H1 (cell line): ENCODE results near the gene MAP7D2. TPM values are rescaled to one million over a fixed set of nuclear protein-coding genes. Genes with fewer than 3 reads are reported as not detected.

Experiments used
- CTCF ChIA-PET: fragments of 300-600 bp; sonication (Branson Sonifier 250); formaldehyde crosslinking; loops from one replicate; lab custom pipeline; 2021; ENCODE audit not compliant: partially characterized antibody; lab: Charles Lee
- POLR2A ChIA-PET: fragments of 300-600 bp; sonication (Branson Sonifier 250); formaldehyde crosslinking; loops from one replicate; lab custom pipeline; 2021; ENCODE audit warnings: inconsistent platforms; ENCODE audit not compliant: partially characterized antibody; lab: Charles Lee
- DNase-seq, 2 experiments: peaks; one replicate each; pipeline versions ENCODE4 v3.0.0 to v3.0.0-alpha.2; 2010 to 2022; ENCODE audit warnings: low spot score in 2 of 2, low read depth in 1 of 2, mixed read lengths in 1 of 2
- FAIRE-seq: peaks from 2 replicates; lab custom pipeline; 2011; peaks lifted over from hg19 to GRCh38; lab: Jason Lieb, UNC
- H2AFZ ChIP-seq: 2 replicates; pipeline ENCODE4 v1.8.1; 2012; ENCODE audit warnings: low read length, inconsistent platforms
- H2AK5ac ChIP-seq: 2 replicates; pipeline ENCODE4 v1.6.1; 2013; ENCODE audit warnings: low read depth, low read length
- H2BK120ac ChIP-seq: replicated peaks from 2 replicates; pipeline ENCODE3; 2013; ENCODE audit warnings: low read depth, low read length, inconsistent platforms
- H2BK12ac ChIP-seq: 2 replicates; pipeline ENCODE4 v1.6.1; 2013; ENCODE audit warnings: low read depth, low read length
- H2BK15ac ChIP-seq: 2 replicates; pipeline ENCODE4 v1.6.1; 2013; ENCODE audit warnings: low read length
- H2BK20ac ChIP-seq: 2 replicates; pipeline ENCODE4 v1.6.1; 2013; ENCODE audit warnings: low read length
- H2BK5ac ChIP-seq: 2 replicates; pipeline ENCODE4 v1.6.1; 2013; ENCODE audit warnings: low read depth, low read length
- H3K14ac ChIP-seq: 2 replicates; pipeline ENCODE4 v1.6.1; 2013; ENCODE audit warnings: inconsistent platforms; ENCODE audit not compliant: insufficient read length
- H3K18ac ChIP-seq: 2 replicates; pipeline ENCODE4 v1.6.1; 2013; ENCODE audit warnings: low read length; ENCODE audit errors: extremely low read depth
- H3K23ac ChIP-seq: 2 replicates; pipeline ENCODE4 v1.6.1; 2013; ENCODE audit warnings: inconsistent platforms; ENCODE audit not compliant: insufficient read length
- H3K23me2 ChIP-seq: 2 replicates; pipeline ENCODE4 v1.6.1; 2013; ENCODE audit warnings: low read depth, low read length
- H3K27ac ChIP-seq: 2 replicates; pipeline ENCODE4 v1.6.1; 2011; ENCODE audit warnings: low read depth, low read length, inconsistent platforms
- H3K27me3 ChIP-seq, 4 experiments: replicated peaks in 1 of 4; 1 replicate in 1 of 4; 2 replicates in 3 of 4; pipeline versions ENCODE4 v1.6.1 to v1.8.1; 2011 to 2013; ENCODE audit warnings: low read length in 3 of 4, mild to moderate bottlenecking in 3 of 4, inconsistent platforms in 2 of 4, mixed read lengths in 2 of 4, moderate library complexity in 1 of 4; ENCODE audit not compliant: control insufficient read depth in 3 of 4, insufficient read depth in 3 of 4; ENCODE audit errors: extremely low read depth in 1 of 4
- H3K36me3 ChIP-seq, 4 experiments: 2 replicates each; pipeline versions ENCODE4 v1.6.1 to v1.8.1; 2011 to 2013; ENCODE audit warnings: mild to moderate bottlenecking in 4 of 4, low read length in 3 of 4, moderate library complexity in 2 of 4, control low read depth in 1 of 4, inconsistent platforms in 1 of 4; ENCODE audit not compliant: insufficient read depth in 4 of 4, control insufficient read depth in 2 of 4
- H3K4ac ChIP-seq: replicated peaks from 2 replicates; pipeline ENCODE3; 2013; ENCODE audit warnings: low read length, low read depth, mixed read lengths, inconsistent platforms; ENCODE audit not compliant: insufficient read length
- H3K4me1 ChIP-seq, 4 experiments: replicated peaks in 1 of 4; 1 replicate in 1 of 4; 2 replicates in 3 of 4; pipeline versions ENCODE4 v1.6.1 to v1.8.1; 2011 to 2013; ENCODE audit warnings: low read length in 3 of 4, inconsistent platforms in 2 of 4, mixed read lengths in 1 of 4; ENCODE audit not compliant: insufficient read depth in 4 of 4, control insufficient read depth in 3 of 4
- H3K4me2 ChIP-seq, 2 experiments: 2 replicates each; pipeline versions ENCODE4 v1.6.1 to v1.8.1; 2011 to 2013; ENCODE audit warnings: low read depth in 2 of 2, low read length in 2 of 2, control low read depth in 1 of 2, inconsistent platforms in 1 of 2, mild to moderate bottlenecking in 1 of 2; ENCODE audit not compliant: insufficient read depth in 1 of 2
- H3K4me3 ChIP-seq, 4 experiments: fragments of 200-600, 300-600 bp in 1 of 4; sonication (generic), shearing (Covaris generic), sonication (Bioruptor Twin) in 1 of 4; 2 replicates each; pipeline versions ENCODE4 v1.5.1 to v1.8.1; 2011 to 2016; ENCODE audit warnings: low read length in 4 of 4, low read depth in 3 of 4, control low read depth in 2 of 4, inconsistent platforms in 2 of 4, mild to moderate bottlenecking in 2 of 4, mixed read lengths in 1 of 4, moderate library complexity in 1 of 4; ENCODE audit not compliant: insufficient read depth in 2 of 4; ENCODE audit errors: extremely low read depth in 1 of 4
- H3K56ac ChIP-seq: replicated peaks from 2 replicates; pipeline ENCODE3; 2013; ENCODE audit warnings: low read depth, mild to moderate bottlenecking, mixed read lengths, low read length, inconsistent platforms; ENCODE audit not compliant: insufficient read length
- H3K79me1 ChIP-seq: 2 replicates; pipeline ENCODE4 v1.6.1; 2013; ENCODE audit warnings: low read depth, low read length, control low read depth
- H3K79me2 ChIP-seq, 2 experiments: 2 replicates each; pipeline versions ENCODE4 v1.6.1 to v1.8.1; 2012 to 2013; ENCODE audit warnings: low read length in 2 of 2, mild to moderate bottlenecking in 2 of 2, inconsistent platforms in 1 of 2; ENCODE audit not compliant: insufficient read depth in 2 of 2, control insufficient read depth in 1 of 2
- H3K9ac ChIP-seq, 4 experiments: replicated peaks in 1 of 4; 1 replicate in 1 of 4; 2 replicates in 3 of 4; pipeline versions ENCODE4 v1.6.1 to v1.8.1; 2011 to 2013; ENCODE audit warnings: low read depth in 3 of 4, low read length in 3 of 4, control low read depth in 2 of 4, mild to moderate bottlenecking in 2 of 4, moderate library complexity in 2 of 4, inconsistent platforms in 1 of 4; ENCODE audit errors: extremely low read depth in 1 of 4
- H3K9me3 ChIP-seq, 2 experiments: 2 replicates each; pipeline versions ENCODE4 v1.6.1 to v1.8.1; 2012 to 2013; ENCODE audit warnings: mild to moderate bottlenecking in 2 of 2, moderate library complexity in 2 of 2, control low read depth in 1 of 2, inconsistent platforms in 1 of 2, low read depth in 1 of 2, low read length in 1 of 2, mixed read lengths in 1 of 2; ENCODE audit not compliant: insufficient read depth in 2 of 2
- H4K20me1 ChIP-seq, 2 experiments: replicated peaks in 1 of 2; 2 replicates each; pipeline versions ENCODE3 to v1.8.1; 2011 to 2013; ENCODE audit warnings: inconsistent platforms in 2 of 2, low read length in 2 of 2, mild to moderate bottlenecking in 1 of 2; ENCODE audit not compliant: insufficient read depth in 2 of 2, control insufficient read depth in 1 of 2
- H4K5ac ChIP-seq: 2 replicates; pipeline ENCODE4 v1.6.1; 2013; ENCODE audit warnings: low read length, low read depth, mixed read lengths, inconsistent platforms; ENCODE audit not compliant: insufficient read length
- H4K8ac ChIP-seq: 2 replicates; pipeline ENCODE4 v1.8.0; 2013; ENCODE audit warnings: mild to moderate bottlenecking, moderate library complexity, low read length, inconsistent platforms; ENCODE audit not compliant: insufficient read depth; ENCODE audit errors: extremely low read depth
- H4K91ac ChIP-seq: replicated peaks from 2 replicates; pipeline ENCODE3; 2013; ENCODE audit warnings: low read length, mixed read lengths, inconsistent platforms; ENCODE audit not compliant: insufficient read length
- ASH2L ChIP-seq: fragments of 200-600, 300-600 bp; sonication (generic); IDR thresholded peaks from one replicate; pipeline ENCODE4 v1.7.1; 2017; ENCODE audit warnings: low read length
- CBX5 ChIP-seq: fragments of 300-800, 300-1000 bp; sonication (generic); IDR thresholded peaks from 2 replicates; pipeline ENCODE4 v1.7.1; 2016; ENCODE audit warnings: antibody characterized with exemption, low read length, low read depth
- CEBPB ChIP-seq: IDR thresholded peaks from 2 replicates; pipeline ENCODE4 v1.6.1; 2012; ENCODE audit warnings: low read depth, low read length
- CHD1 ChIP-seq: IDR thresholded peaks from 2 replicates; pipeline ENCODE4 v1.6.1; 2012; ENCODE audit warnings: low read depth, low read length, improper control_type of control experiment
- CREB1 ChIP-seq: IDR thresholded peaks from 2 replicates; pipeline ENCODE4 v1.6.1; 2012; ENCODE audit warnings: inconsistent platforms
- KDM4A ChIP-seq: IDR thresholded peaks from one replicate; pipeline ENCODE4 v1.7.1; 2012; ENCODE audit warnings: low read depth, mild to moderate bottlenecking, moderate library complexity, low read length, inconsistent platforms; ENCODE audit not compliant: severe bottlenecking
- KDM5A ChIP-seq: fragments of 200-600 bp; IDR thresholded peaks from 2 replicates; pipeline ENCODE4 v1.7.1; 2012; ENCODE audit warnings: mild to moderate bottlenecking, low read length, inconsistent platforms, mixed read lengths
- NRF1 ChIP-seq: IDR thresholded peaks from 2 replicates; pipeline ENCODE4 v1.6.1; 2011; ENCODE audit warnings: mild to moderate bottlenecking, low read depth, low read length, improper control_type of control experiment
- POLR2A ChIP-seq, 2 experiments: IDR thresholded peaks; 1 replicate in 1 of 2; 2 replicates in 1 of 2; pipeline ENCODE4 v1.6.1; 2011; ENCODE audit warnings: low read depth in 2 of 2, low read length in 2 of 2, mild to moderate bottlenecking in 2 of 2; ENCODE audit errors: control extremely low read depth in 1 of 2
- SIRT6 ChIP-seq: IDR thresholded peaks from one replicate; pipeline ENCODE4 v1.7.1; 2012; ENCODE audit warnings: low read length, inconsistent platforms
- TAF1 ChIP-seq: IDR thresholded peaks from 2 replicates; pipeline ENCODE4 v1.6.1; 2011; ENCODE audit warnings: mild to moderate bottlenecking, low read depth, low read length
- TBP ChIP-seq: IDR thresholded peaks from 2 replicates; pipeline ENCODE4 v1.6.1; 2011; ENCODE audit warnings: low read depth, low read length, improper control_type of control experiment
- TCF12 ChIP-seq: IDR thresholded peaks from 2 replicates; pipeline ENCODE4 v1.6.1; 2011; ENCODE audit warnings: low read depth, mild to moderate bottlenecking, low read length
- YY1 ChIP-seq: IDR thresholded peaks from 2 replicates; pipeline ENCODE4 v1.6.1; 2011; ENCODE audit warnings: low read depth, mild to moderate bottlenecking, low read length
- WGBS, 2 experiments: shearing (Covaris generic) in 1 of 2; methylation state at CpG; one replicate each; pipeline versions ENCODE4 v1.1.6 to v1.1.7; 2013 to 2015; ENCODE audit warnings: low lambda C conversion rate in 2 of 2, mixed read lengths in 2 of 2, inconsistent platforms in 1 of 2, low coverage in 1 of 2, missing lambda C conversion rate in 1 of 2; ENCODE audit not compliant: insufficient replicate concordance in 2 of 2, insufficient coverage in 1 of 2, insufficient read length in 1 of 2; ENCODE audit errors: extremely low coverage in 1 of 2, missing lambda C conversion rate in 1 of 2; 5-methylcytosine and 5-hydroxymethylcytosine counted together
- polyA plus RNA-seq, 7 experiments: library from polyadenylated mRNA; depleted of rRNA in 3 of 7; stranded (reverse) in 5 of 7; unstranded in 2 of 7; fragments of >200 nt in 5 of 7; fragments of 200-250 nt in 2 of 7; gene quantifications; 1 replicate in 5 of 7; 2 replicates in 1 of 7; 4 replicates in 1 of 7; pipeline versions ENCODE4 v1.2.1 to v1.2.3, GENCODE V29; 2011 to 2013; ENCODE audit warnings: missing spikeins in 2 of 7, mixed read lengths in 2 of 7
- total RNA-seq: library from RNA; stranded (reverse); fragmentation: NEBNext Ultra II Directional; extraction: Animal tissue kit (Norgen Biotek cat#: 25700); gene quantifications from 2 replicates; pipeline ENCODE4 v1.2.1, GENCODE V29; 2021
- TF ChIP-seq, protein P1 (sequence below): IDR thresholded peaks from 2 replicates; pipeline ENCODE4 v1.6.1; 2012; ENCODE audit warnings: inconsistent platforms
- TF ChIP-seq, protein P2 (sequence below): IDR thresholded peaks from 2 replicates; pipeline ENCODE4 v1.6.1; 2011; ENCODE audit warnings: low read depth, mild to moderate bottlenecking, low read length; ENCODE audit not compliant: insufficient read depth

The MAP7D2 gene
- total and polyA plus RNA-seq, 2 of the 8 experiments (the other 6 are each of a cell fraction or from before 2014, with no cell fraction given), result 0.65 to 0.83 TPM

DNA sequence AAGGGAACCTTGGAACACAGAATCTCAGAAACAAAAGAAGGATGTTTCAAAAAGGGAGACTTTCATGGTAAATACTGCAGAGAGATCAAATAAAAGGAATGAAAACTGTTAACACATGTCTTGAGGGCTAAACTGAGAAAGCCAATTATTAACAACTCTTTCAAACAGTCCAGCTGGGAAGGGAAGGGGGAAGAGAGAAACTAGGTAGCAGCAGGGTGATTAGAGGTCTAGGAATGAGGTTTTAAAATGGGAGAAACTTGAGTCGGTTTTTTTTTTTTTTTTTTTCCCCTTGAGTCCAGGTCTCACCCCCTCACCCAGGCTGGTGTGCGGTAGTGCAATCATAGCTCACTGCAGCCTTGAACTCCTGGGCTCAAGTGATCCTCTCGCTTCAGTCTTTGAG is 130.2 kb downstream of the MAP7D2 start:
- H3K23ac ChIP-seq, result no peak overlapping the region
- H3K27ac ChIP-seq, result no peak overlapping the region
- no peak overlapping the region for H3K14ac ChIP-seq
- H3K4me2 ChIP-seq, result no peak overlapping the region
- no peak overlapping the region for H4K5ac ChIP-seq
- no peak overlapping the region for H2BK120ac ChIP-seq
- no peaks in the 10 kb centered on the region for H4K20me1 ChIP-seq
- no peaks in the 10 kb centered on the region; the same call in 1 of the 2 replicates for H3K23me2 ChIP-seq
- DNase-seq (no peak), FAIRE-seq (no peak)
- no peak overlapping the region for H3K18ac ChIP-seq
- no peak overlapping the region for H3K9ac ChIP-seq
- H4K91ac ChIP-seq, result no peak overlapping the region
- H2BK20ac ChIP-seq, result no peak overlapping the region
- no peak overlapping the region for H3K4me3 ChIP-seq
- no peak overlapping the region for H2BK5ac ChIP-seq
- H2BK15ac ChIP-seq, result no peak overlapping the region
- no peak overlapping the region for H4K8ac ChIP-seq
- ChIA-PET CTCF (interaction anchor here (0.6 to 1.6 kb wide), 3 partner anchors 81 to 1812 kb away, joined by 3 to 5 read pairs (median 4); no protein-coding TSS in a partner anchor), POLR2A (interaction anchor here (0.7 kb wide), 1 partner anchor 62 kb away, joined by 4 read pairs; no protein-coding TSS in a partner anchor)
- H3K4ac ChIP-seq, result no peak overlapping the region
- no peak overlapping the region for H2BK12ac ChIP-seq
- H2AFZ ChIP-seq, result no peak overlapping the region
- H3K56ac ChIP-seq, result no peak overlapping the region
- no peaks in the 10 kb centered on the region for H3K79me1 ChIP-seq
- peaks cover 0 to 17% of the 10 kb centered on the region in 2 experiments; a peak in 2 of 4 replicates for H3K79me2 ChIP-seq
- H3K27me3 ChIP-seq, result no peaks in the 10 kb centered on the region
- H3K4me1 ChIP-seq, result no peaks in the 10 kb centered on the region
- 94% methylated on average over 2 of the region's 3 CpGs; no CpG with 5 or more reads in 1 of the 2 experiments for WGBS, 2 experiments
- no peak overlapping the region for H2AK5ac ChIP-seq
- H3K9me3 ChIP-seq, result no peaks in the 10 kb centered on the region
- no peaks in the 10 kb centered on the region for H3K36me3 ChIP-seq
- TF ChIP-seq CREB1, result no peak
- TF ChIP-seq NRF1, result no peak
- TF ChIP-seq KDM5A, result no peak
- TF ChIP-seq TBP, result no peak
- no peak for TF ChIP-seq CHD1
- TF ChIP-seq, protein P1, sequence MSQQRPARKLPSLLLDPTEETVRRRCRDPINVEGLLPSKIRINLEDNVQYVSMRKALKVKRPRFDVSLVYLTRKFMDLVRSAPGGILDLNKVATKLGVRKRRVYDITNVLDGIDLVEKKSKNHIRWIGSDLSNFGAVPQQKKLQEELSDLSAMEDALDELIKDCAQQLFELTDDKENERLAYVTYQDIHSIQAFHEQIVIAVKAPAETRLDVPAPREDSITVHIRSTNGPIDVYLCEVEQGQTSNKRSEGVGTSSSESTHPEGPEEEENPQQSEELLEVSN, result no peak
- no peak for TF ChIP-seq CEBPB
- no peak for TF ChIP-seq ASH2L
- TF ChIP-seq YY1, result no peak
- TF ChIP-seq CBX5, result no peak
- TF ChIP-seq, protein P2, sequence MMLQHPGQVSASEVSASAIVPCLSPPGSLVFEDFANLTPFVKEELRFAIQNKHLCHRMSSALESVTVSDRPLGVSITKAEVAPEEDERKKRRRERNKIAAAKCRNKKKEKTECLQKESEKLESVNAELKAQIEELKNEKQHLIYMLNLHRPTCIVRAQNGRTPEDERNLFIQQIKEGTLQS, result no peak
- no peak for TF ChIP-seq SIRT6
- TF ChIP-seq TAF1, result no peak
- TF ChIP-seq KDM4A, result no peak
- TF ChIP-seq TCF12, result no peak
- TF ChIP-seq POLR2A (IDR thresholded peaks at IDR 0.05; ENCODE audit: control extremely low read depth in 1 of 2, low read depth in 2 of 2, low read length in 2 of 2), result no peak
